HG03135 (cell line): ENCODE data around the gene OXSR1.
"Not testable (repeated sequence)": the region's sequence is repeated elsewhere in the genome, so short reads cannot be mapped to it uniquely, and the experiment has no call there.

Experiments used
- ATAC-seq: cut with Tn5 transposase; IDR thresholded peaks from one replicate; pipeline ENCODE4 v1.9.1; 2021; ENCODE audit warnings: mild to moderate bottlenecking, moderate library complexity; ENCODE audit not compliant: unreplicated experiment

OXSR1 gene

DNA sequence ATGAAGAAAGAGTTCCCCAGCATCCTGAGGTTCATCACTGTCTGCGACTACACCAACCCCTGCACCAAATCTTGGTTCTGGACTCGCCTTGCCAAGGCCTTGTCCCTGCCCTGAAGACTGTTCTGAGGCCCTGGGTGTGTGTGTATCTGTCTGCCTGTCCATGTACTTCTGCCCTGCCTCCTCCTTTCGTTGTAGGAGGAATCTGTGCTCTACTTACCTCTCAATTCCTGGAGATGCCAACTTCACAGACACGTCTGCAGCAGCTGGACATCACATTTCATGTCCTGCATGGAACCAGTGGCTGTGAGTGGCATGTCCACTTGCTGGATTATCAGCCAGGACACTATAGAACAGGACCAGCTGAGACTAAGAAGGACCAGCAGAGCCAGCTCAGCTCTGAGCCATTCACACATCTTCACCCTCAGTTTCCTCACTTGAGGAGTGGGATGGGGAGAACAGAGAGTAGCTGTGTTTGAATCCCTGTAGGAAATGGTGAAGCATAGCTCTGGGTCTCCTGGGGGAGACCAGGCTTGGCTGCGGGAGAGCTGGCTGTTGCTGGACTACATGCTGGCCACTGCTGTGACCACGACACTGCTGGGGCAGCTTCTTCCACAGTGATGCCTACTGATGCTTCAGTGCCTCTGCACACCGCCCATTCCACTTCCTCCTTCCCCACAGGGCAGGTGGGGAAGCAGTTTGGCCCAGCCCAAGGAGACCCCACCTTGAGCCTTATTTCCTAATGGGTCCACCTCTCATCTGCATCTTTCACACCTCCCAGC is 24.0 kb upstream of the OXSR1 start:
- ATAC-seq, result no peak

DNA sequence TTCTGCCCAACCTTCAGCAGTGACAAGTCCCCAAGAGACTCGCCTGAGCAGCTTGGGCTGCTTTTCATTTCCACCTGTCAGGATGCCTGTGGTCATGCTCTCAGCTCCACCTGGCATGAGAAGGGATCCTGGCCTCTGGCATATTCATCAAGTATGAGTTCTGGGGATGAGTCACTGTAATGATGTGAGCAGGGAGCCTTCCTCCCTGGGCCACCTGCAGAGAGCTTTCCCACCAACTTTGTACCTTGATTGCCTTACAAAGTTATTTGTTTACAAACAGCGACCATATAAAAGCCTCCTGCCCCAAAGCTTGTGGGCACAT is 23.4 kb upstream of the OXSR1 start:
- ATAC-seq, result no peak

DNA sequence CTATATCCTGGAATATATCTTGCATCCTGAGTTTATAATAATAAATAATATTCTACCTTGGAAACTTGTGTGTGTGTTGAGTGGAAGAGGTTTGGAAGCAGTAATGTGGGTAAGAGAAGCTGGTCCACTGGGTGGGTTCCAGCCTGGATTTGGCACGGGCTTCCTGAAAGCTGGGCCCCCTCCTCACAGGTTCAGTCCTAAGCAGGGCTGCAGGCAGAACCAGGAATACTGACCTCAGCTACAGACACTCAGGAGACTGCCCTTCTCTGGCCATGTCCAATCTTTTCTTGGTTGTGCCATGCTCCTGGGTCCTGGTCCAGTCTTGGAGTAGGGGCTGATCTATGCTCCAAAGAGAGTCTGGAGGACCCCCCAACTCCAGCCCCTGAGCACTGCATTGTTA is 22.4 kb upstream of the OXSR1 start:
- ATAC-seq, result no peak

DNA sequence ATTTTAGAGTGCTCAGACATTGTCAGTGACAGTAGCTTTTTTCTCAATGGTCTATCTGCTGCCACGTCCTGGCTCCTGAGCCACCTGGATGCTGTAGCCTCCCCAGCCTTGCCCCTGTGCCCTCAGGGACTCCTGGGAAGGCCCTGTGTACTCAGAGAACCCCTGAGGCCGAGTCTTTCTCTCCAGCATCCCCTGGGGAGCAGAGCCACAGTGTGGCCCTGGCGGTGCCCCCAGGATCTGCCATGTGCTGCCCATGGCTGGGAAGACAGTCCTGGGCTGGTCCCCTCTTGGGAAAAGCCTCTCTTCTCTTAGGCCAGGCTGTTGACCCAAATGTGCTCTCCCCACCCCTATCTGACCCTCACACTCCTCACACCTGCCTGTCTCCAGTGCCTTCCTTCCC is 21.8 kb upstream of the OXSR1 start:
- no peak for ATAC-seq

DNA sequence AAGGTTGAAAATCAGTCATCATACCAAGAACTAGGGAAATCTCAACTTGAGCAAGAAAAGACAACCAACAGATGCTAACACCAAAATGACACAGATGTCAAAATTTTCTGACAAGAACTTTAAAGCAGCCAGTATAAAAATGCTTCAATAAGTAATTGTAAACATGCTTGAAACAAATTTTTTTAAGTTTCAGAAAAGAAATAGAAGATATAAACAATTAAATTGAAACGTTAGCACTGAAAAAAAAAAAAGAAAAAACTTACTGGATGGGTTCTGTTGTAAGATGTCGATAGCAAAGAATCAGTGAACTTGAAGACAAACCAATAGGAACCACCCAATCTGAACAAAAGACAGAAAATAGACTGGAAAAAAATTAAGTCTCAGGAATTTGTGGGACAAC is 18.8 kb upstream of the OXSR1 start:
- ATAC-seq, result no peak

DNA sequence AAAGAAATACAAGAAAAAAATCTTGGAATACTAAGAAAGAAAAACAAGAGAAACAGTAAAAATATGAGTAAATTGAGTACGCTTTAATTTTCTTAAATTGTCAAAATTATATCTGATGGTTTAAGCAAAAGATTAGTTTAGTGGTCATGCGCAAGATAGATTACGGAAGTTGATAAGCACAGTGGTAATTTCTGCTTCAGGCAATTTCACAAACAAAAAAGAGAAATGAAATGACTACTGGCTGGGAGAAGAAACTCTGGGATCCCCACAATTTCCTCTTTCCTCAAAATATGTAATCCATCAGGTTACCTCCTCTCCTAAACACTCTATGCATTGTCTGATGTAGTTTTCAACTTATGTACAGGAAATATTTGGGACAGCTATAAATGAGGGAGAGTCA is 17.9 kb upstream of the OXSR1 start:
- no peak for ATAC-seq

DNA sequence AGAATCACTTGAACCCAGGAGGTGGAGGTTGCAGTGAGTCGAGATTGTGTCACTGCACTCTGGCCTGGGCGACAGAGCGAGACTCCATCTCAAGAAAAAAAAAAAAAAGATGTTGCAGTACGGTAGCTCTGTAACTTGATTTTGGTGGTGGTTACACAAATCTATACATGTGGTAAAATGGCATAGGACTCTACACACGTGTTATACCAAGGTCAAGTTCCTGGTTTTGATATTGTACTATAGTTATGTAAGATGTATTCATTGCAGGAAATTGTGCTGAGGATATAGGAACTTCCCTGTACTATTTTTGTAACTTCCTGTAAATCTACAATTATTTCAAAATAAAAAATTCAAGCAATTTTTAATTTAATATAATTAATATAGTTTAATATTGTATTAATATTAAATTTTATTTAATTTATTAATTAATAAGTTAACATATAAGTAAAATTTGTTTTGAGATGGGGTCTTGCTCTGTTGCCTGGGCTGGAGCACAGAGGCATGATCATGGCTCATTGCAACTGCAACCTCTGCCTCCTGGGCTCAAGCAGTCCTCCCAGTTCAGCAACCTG is 16.9 kb upstream of the OXSR1 start:
- ATAC-seq, result no peak

DNA sequence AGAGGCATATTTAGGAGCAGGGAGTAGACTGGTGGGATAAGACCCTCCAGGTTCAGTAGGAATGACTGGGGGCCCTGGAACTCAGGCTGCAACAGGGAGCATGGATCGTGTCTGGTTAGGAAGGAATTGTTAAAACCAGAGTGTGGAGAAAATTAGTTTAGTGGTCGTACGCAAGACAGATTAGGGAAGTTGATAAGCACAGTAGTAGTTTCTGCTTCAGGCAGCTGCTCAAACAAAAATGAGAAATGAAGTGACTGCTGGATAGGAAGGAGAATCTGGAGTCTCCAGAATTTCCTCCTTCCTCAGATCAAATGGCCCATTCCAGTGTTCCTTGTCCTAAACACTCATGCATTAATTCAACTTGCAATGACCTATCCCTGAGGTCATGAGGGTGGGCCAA is 15.6 kb upstream of the OXSR1 start:
- ATAC-seq, result no peak

DNA sequence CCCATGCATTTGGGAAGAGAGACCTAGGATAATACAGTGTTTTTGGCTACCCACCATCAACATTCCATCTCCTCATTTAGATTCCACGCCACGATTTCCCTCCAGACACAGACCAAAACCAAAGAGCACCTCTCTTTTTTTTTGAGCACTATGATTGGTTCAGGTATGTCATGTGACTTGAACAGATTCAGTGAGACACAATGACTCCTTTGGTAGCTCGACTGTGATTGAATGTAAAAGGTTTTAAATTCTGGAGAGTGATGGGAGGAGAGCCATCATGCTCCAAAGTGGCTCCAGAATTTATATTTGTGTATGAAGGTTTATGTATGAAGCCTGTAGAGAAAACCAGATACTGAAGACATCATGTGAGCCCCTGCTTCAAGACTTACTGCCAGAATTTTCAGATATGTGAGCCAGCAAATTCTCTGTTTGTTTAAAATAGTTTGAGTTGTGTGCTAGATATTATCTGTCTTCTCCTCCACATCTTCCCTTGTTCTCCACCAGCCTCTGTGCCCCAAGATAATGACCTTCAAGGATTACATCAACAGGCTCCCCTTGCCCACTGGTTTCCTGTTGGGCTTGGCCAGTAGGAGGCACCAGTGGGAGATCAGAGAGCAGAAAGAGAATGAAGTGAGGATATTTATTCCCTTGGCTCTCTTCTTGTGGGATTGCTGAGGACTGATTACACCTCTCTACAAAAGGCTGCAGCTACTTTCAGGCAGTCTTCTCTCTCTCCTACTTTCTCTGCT is 14.4 kb upstream of the OXSR1 start:
- no peak for ATAC-seq

DNA sequence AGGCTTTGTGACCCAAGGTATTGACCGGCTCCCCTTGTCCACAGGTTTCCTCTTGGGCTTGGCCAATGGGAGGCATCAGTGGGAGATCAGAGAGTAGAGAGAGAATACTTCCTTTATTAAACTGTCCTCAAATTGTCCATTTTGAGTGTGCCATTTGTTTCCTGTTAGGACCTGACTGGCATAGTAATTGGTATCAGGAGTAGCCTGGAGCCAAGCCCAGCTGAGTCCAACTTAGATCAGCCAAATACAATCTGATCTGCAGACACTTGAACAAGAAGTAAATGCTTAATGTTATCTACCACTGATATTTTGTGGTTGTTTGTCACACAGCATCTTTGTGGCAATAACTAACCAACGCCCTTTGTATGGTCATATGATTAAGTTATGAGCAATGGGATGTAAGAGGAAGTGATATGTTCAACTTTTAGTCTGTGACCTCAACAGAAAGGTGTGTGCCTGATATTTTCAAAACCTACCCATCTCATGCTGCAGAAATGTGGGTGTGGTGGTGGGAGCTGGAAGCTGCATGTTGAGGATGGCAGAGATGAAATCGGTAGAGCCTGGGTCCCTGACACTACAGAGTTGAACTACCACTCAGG is 13.6 kb upstream of the OXSR1 start:
- no peak for ATAC-seq

DNA sequence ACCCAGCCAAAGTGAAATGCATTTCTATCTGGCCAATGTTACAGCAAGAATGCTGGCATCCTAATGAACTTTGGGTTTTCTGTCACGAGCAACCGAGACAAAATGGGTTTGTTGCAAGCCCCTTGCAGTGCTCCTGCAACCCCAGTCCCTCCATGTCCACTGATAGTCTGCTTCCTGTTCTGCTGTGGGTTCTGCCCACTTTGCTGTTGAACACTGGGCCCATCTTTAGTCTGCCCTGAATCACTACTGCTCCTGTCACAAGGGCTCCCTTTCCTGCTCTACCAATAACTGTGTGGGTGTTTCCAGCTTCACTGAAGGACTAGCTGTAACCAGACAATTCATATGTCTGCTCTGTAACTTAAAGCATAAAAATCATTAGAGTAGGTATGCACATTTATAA is 12.7 kb upstream of the OXSR1 start:
- no peak for ATAC-seq

DNA sequence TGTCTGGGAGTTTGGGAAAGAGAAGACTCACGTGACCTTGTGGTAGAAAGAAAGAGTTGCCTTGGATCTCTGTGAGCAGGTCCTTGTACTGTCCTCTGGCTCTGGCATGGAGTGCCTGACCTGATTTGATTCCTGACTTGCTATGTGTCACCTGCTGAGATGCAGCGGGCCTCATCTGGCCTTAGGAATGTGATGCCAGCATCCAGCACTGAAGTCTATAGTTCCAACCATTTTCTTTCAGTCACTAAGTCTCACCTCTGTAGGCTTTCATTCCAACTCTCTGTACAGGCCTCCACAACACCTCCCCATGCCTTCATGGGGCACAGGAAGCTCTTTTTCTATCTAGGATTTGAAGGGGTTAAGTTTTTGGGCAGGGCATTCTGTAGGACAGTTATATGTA is 12.1 kb upstream of the OXSR1 start:
- ATAC-seq, result no peak

DNA sequence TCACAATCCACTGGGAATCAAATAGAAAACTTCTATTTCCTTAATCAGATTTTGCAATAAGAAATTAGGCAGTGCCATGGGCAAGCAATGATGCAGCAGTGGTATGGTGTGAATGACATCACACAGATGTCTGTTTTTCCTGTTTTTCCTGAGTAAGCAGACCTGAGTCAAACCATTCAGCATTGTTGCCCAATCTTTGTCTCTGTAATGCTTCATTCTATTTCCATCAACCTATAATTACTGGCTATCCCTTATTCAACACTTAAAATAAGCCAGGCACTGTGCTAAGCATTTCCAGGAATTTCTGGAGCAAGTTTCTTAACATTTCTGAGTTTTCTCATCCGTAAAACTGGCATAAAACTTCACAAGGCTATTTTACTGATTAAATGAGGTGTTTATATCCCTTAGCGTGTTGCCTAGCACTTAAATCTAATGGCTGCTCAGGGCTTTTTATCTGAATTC is 11.3 kb upstream of the OXSR1 start:
- no peak for ATAC-seq

DNA sequence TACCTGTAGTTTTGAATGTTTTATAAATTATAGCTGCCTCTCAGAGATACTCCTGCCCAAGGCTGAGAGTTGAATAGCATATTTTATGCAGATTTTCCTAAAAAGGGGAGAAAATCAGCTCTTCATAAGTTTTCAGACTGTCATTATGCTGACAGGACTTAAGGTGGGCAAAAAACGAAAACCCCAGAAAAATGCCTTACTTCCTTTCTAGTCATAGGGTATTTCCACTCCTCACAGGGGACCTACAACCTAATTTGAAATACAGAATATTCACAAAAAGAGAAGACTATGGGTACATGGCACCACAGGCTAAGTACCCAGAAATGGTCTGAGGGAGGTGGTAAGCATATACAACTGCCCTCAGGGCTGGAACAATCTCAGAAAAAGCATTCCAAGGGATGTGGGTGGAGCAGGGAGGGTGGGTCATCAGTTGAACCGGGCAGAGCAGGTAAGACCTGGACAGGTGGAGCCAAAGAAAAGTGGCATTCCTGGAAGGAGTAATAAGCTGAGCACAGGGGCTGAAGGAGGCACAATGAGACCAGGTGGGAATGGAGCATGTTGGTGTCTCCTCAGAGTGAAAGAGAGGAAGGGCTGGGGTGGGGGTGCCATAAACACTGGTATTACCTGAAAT is 10.6 kb upstream of the OXSR1 start:
- no peak for ATAC-seq

DNA sequence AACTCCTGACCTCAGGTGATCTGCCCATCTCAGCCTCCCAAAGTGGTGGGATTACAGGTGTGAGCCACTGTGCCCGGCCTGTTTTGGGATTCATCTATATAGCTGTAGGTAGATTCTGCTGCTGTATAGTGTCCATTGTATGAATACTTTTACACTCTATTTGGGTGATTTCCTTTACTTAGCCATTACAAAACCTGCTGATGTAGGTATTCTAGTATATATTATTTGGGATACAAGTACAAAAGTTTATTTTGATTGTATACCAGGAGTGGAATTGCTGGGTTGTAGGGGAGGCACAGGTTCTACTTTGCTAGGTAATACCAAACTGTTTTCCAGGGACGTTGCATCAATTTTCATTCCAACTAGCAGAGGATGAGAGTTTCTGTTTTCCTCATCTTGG is 9.5 kb upstream of the OXSR1 start:
- no peak for ATAC-seq

DNA sequence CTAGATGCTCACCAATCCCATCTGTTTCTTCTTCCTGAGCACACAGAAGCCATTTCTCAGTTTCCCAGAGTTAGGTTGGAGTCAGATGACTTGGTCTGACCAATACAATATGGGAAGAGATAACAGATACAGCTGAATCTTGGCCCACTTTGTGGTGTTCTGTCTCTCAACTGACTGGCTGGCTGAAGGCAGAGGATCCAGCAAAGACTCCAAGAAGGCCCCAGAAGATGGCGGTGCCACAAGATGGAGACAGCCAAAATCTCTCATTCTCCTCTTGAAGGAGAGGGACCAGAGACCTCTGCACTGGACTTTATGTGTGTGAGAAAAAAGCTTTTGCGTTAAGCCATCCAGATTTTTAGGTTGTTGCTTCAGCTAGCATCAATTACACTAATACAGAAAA is 8.2 kb upstream of the OXSR1 start:
- no peak for ATAC-seq

DNA sequence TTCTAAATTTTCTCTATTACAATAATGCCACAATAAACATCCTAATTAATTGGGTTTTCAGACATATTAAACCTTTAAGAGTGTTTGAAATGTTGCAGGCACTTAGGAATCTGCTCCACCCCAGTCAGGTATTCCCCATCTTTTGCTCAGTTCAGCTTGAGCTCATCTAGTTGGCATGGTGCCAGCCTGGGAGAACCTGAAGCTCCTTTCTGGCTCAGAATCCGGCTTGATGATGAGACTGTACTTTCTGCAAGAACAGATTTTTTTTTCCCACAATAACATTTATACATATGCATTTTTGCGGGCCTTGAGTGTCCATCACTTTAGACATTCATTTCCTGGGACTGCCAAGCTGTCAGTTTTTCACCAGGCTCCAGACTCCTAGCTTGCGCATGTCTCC is 7.7 kb upstream of the OXSR1 start:
- no peak for ATAC-seq

DNA sequence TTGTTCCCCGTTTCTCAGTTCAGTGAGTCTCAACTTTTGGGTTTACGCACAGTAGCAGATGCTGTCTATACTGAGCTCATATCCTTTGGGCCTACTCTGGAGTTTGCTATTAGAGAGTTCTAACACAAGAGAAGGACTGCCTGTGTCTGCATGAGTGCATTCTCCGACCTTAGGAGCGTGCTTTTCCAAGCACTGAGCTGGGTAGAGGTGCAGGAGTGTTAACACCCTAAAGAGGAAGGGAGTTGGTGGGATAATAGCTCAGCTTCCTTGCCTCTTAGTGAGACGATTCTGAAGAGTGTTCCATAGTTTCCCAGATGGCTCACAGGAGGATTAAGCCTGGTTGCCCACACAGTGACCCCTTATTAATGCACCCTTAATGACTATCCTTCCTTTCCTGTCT is 6.9 kb upstream of the OXSR1 start:
- ATAC-seq, result no peak

DNA sequence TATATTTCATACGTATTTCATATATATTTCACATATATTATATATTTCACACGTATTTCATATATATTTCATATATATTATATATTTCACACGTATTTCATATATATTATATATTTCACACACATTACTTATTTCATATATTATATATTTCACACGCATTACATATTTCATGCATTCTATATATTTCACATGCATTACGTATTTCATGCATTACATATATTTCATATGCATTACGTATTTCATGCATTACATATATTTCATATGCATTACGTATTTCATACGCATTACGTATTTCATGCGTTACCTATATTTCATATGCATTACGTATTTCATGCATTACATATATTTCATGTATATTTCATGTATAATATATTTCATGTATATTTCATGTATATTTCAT is 4.6 kb upstream of the OXSR1 start:
- not testable (repeated sequence) for ATAC-seq

DNA sequence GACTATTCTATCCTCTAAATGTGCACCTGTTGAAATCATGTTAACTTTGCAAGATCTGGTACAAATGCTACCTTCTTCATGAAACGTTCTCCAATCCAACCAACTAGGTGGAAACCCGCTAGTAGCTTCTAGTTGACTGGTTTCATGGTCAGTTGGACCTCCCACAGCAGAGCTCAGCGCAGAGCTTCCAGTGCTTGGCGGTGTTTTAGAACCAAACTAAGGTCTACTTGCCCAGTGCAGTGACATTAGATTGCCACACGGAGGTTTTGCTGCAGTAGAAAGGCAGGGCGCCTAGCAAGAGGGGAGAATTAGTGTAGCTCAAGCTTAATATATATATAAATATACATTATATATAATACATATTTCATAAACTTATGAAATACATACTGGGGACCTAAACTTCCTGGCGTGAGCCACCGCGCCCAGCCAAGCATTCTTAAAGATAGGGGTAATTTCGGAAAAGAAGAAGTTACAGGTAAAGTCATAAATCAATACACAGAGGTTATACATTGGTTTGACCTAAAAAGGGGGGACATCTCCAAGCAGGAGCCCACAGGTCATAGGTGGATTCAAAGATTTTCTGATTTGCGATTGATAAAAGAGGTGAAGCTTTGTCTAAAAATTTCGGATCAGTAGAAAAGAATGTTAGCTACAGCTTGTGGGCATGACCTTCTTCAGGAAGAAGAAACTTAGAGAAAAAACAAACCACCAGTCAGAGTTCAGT is 2.1 kb upstream of the OXSR1 start:
- ATAC-seq, result no peak
